Endothelial cell of umbilical vein (primary cell): Measurements from ENCODE around the gene RBM44.

Experiments used
- CTCF ChIP-seq, 2 donors: IDR thresholded peaks; 1 replicate in 1 of 2; 2 replicates in 1 of 2; pipeline ENCODE4 v1.5.1; 2011; ENCODE audit warnings: low read length in 2 of 2, mild to moderate bottlenecking in 2 of 2, moderate library complexity in 2 of 2, control low read depth in 1 of 2, inconsistent platforms in 1 of 2, low read depth in 1 of 2; ENCODE audit not compliant: insufficient read depth in 1 of 2; ENCODE audit errors: extremely low read depth in 1 of 2
- EZH2 ChIP-seq: IDR thresholded peaks from 2 replicates; pipeline ENCODE4 v1.6.1; 2012; ENCODE audit warnings: borderline replicate concordance, low read depth, mild to moderate bottlenecking, moderate library complexity, low read length, inconsistent platforms; ENCODE audit not compliant: severe bottlenecking
- POLR2A ChIP-seq: IDR thresholded peaks from 2 replicates; pipeline ENCODE4 v1.6.1; 2012; ENCODE audit warnings: low read depth, mild to moderate bottlenecking, control low read depth, low read length
- POLR2AphosphoS5 ChIP-seq: IDR thresholded peaks from 2 replicates; pipeline ENCODE4 v1.6.1; 2012; ENCODE audit warnings: low read depth, mild to moderate bottlenecking, control low read depth, low read length, moderate library complexity; ENCODE audit not compliant: insufficient read depth

DNA sequence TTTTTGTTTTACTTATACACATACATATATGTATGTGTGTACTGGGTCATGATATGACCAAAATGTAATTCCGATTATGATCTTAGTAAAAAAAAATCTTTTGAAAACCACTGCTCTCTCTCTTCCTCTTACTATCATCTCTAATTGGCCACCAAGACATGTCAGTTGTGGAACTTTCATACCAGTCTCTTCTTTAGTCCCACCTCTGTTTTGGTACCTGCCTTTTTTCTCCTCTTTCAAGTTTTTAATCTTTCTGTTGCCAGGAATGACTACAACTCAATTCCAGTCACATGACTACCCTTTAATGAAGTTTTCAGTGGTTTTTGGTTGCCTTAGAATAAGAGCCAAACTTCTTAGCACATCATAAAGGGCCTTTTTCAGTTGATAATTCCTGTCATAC lies 17.1 kb downstream of the RBM44 start:
- TF ChIP-seq POLR2AphosphoS5, result no peak
- TF ChIP-seq EZH2, result no peak
- no peak for TF ChIP-seq POLR2A
- no peak for TF ChIP-seq CTCF (IDR thresholded peaks at IDR 0.05; ENCODE audit: extremely low read depth in 1 of 2, insufficient read depth in 1 of 2, low read depth in 1 of 2, low read length in 2 of 2)
